K562 (cell line): ENCODE results near the gene BACH1. TPM values are rescaled to one million over a fixed set of nuclear protein-coding genes. Genes with fewer than 3 reads are reported as not detected.
A peak's percentile ranks its signal among the peaks of the same experiment; 100 is the strongest.

Experiments used
- ASH1L ChIP-seq: fragments of 450-650 bp; IDR thresholded peaks from 2 replicates; pipeline ENCODE4 v1.6.1; 2018; ENCODE audit warnings: borderline replicate concordance, mild to moderate bottlenecking, low read depth; ENCODE audit not compliant: partially characterized antibody
- CBX2 ChIP-seq: fragments of 200-600 bp; sonication (generic); IDR thresholded peaks from one replicate; pipeline ENCODE4 v1.6.1; 2012; ENCODE audit warnings: mild to moderate bottlenecking, low read length, inconsistent platforms; ENCODE audit not compliant: insufficient read depth, poor library complexity, severe bottlenecking
- EZH2 ChIP-seq: IDR thresholded peaks from 2 replicates; pipeline ENCODE4 v1.6.1; 2012; ENCODE audit warnings: low read depth, mild to moderate bottlenecking, inconsistent platforms, low read length, borderline replicate concordance
- GATAD2B ChIP-seq: fragments of 450-650 bp; IDR thresholded peaks from 2 replicates; pipeline ENCODE4 v1.6.1; 2017; ENCODE audit warnings: mild to moderate bottlenecking, borderline replicate concordance
- HDGF ChIP-seq: fragments of 450-650 bp; IDR thresholded peaks from 2 replicates; pipeline ENCODE4 v1.6.1; 2016
- HNRNPL ChIP-seq: fragments of 200-400 bp; formaldehyde crosslinking; IDR thresholded peaks from 2 replicates; pipeline ENCODE4 v1.6.1; 2017; ENCODE audit warnings: low read depth, mild to moderate bottlenecking, low read length
- JUN ChIP-seq, 2 experiments: sonication (generic) in 1 of 2; formaldehyde crosslinking in 1 of 2; IDR thresholded peaks; 2 replicates each; pipeline versions ENCODE4 v1.6.1 to v1.8.0; 2012 to 2022; ENCODE audit warnings: borderline replicate concordance in 2 of 2, mild to moderate bottlenecking in 2 of 2, improper control_type of control experiment in 1 of 2, low read depth in 1 of 2, low read length in 1 of 2, missing genetic modification reagents in 1 of 2
- LEF1 ChIP-seq: fragments of 450-650 bp; IDR thresholded peaks from 2 replicates; pipeline ENCODE4 v1.6.1; 2016; ENCODE audit warnings: mild to moderate bottlenecking
- MTA1 ChIP-seq: fragments of 450-650 bp; IDR thresholded peaks from 2 replicates; pipeline ENCODE4 v1.6.1; 2017; ENCODE audit warnings: borderline replicate concordance
- NCOA4 ChIP-seq: fragments of 450-650 bp; IDR thresholded peaks from 2 replicates; pipeline ENCODE4 v1.6.1; 2018; ENCODE audit warnings: mild to moderate bottlenecking; ENCODE audit not compliant: partially characterized antibody
- POLR2AphosphoS5 ChIP-seq: IDR thresholded peaks from 2 replicates; pipeline ENCODE4 v1.6.1; 2011; ENCODE audit warnings: mild to moderate bottlenecking, low read depth, low read length, moderate library complexity; ENCODE audit not compliant: control insufficient read depth, insufficient read depth
- RAD51 ChIP-seq: fragments of 450-650 bp; IDR thresholded peaks from 2 replicates; pipeline ENCODE4 v1.7.1; 2016; ENCODE audit warnings: low read depth, mild to moderate bottlenecking, borderline replicate concordance
- RNF2 ChIP-seq: sonication (generic); IDR thresholded peaks from 2 replicates; pipeline ENCODE4 v1.6.1; 2016
- SMARCA5 ChIP-seq: fragments of 450-650 bp; IDR thresholded peaks from 2 replicates; pipeline ENCODE4 v1.6.1; 2016
- THRAP3 ChIP-seq: fragments of 450-650 bp; IDR thresholded peaks from 2 replicates; pipeline ENCODE4 v1.6.1; 2016; ENCODE audit warnings: mild to moderate bottlenecking, inconsistent platforms, borderline replicate concordance
- ZNF174 ChIP-seq: fragments of 250-450 bp; sonication (Bioruptor Pico); IDR thresholded peaks from 2 replicates; pipeline ENCODE4 v1.4.0; 2020; ENCODE audit warnings: mild to moderate bottlenecking
- polyA plus RNA-seq, 8 experiments: library from polyadenylated mRNA; depleted of rRNA in 4 of 8; stranded (reverse) in 5 of 8; unstranded in 3 of 8; fragments of >200 nt; fragmentation: Nextera tagmentation in 2 of 8; fragmentation: Illumina TruSeq in 1 of 8; extraction: Ambion mirVana in 2 of 8; extraction: Trizol in 1 of 8; gene quantifications; 2 replicates each; pipeline versions ENCODE4 v1.2.1 to v1.2.3, GENCODE V29; 2011 to 2014; ENCODE audit warnings: inconsistent platforms in 1 of 8, missing spikeins in 1 of 8
- total RNA-seq, 7 experiments: library from RNA; depleted of rRNA in 6 of 7; stranded (reverse); fragments of >200 nt in 6 of 7; fragmentation: Illumina TruSeq in 2 of 7; extraction: Trizol in 2 of 7; gene quantifications; 2 replicates each; pipeline versions ENCODE4 v1.2.1 to v1.2.3, GENCODE V29; 2011 to 2021; ENCODE audit warnings: low replicate concordance in 1 of 7
- TF ChIP-seq, protein P1 (sequence below): sonication (generic); formaldehyde crosslinking; IDR thresholded peaks from 2 replicates; pipeline ENCODE4 v1.8.1; 2023; ENCODE audit warnings: mild to moderate bottlenecking, missing genetic modification reagents
- TF ChIP-seq, protein P2 (sequence below): sonication (generic); formaldehyde crosslinking; IDR thresholded peaks from 2 replicates; pipeline ENCODE4 v1.8.0; 2022; ENCODE audit warnings: missing genetic modification reagents, mild to moderate bottlenecking, moderate library complexity, borderline replicate concordance

The BACH1 gene
- total and polyA plus RNA-seq, 9 of the 15 experiments (the other 6 are each of a cell fraction or from before 2014, with no cell fraction given): 10.6 to 58.5 (median 28.6) TPM

GRCh38 chr21:29299046-29299915 is 559 bp downstream of the BACH1 start (continued):
- TF ChIP-seq RAD51: no peak
- TF ChIP-seq EZH2: no peak
- TF ChIP-seq JUN (IDR thresholded peaks at IDR 0.05; ENCODE audit: borderline replicate concordance, low read depth, low read length): no peak
- peak; percentile 86; the same call in 1 of the 2 replicates for TF ChIP-seq JUN (CRISPR knock-in tag; IDR thresholded peaks at IDR 0.05; ENCODE audit: borderline replicate concordance)
- 0 out of 2 replicates have a peak, but pooled peaks have one; percentile 15 for TF ChIP-seq THRAP3
- TF ChIP-seq POLR2AphosphoS5: peak; percentile 32; the same call in 1 of the 2 replicates
- peak; percentile 37; the same call in 1 of the 2 replicates for TF ChIP-seq LEF1
- TF ChIP-seq ASH1L: no peak
- no peak for TF ChIP-seq CBX2
- TF ChIP-seq, protein P1, sequence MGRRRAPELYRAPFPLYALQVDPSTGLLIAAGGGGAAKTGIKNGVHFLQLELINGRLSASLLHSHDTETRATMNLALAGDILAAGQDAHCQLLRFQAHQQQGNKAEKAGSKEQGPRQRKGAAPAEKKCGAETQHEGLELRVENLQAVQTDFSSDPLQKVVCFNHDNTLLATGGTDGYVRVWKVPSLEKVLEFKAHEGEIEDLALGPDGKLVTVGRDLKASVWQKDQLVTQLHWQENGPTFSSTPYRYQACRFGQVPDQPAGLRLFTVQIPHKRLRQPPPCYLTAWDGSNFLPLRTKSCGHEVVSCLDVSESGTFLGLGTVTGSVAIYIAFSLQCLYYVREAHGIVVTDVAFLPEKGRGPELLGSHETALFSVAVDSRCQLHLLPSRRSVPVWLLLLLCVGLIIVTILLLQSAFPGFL (CRISPR knock-in tag): peak; percentile 79; the same call in 1 of the 2 replicates
- TF ChIP-seq NCOA4: no peak
- TF ChIP-seq MTA1: peak; percentile 71
- TF ChIP-seq HNRNPL: 0 out of 2 replicates have a peak, but pooled peaks have one; percentile 7
- 0 out of 2 replicates have a peak, but pooled peaks have one; percentile 20 for TF ChIP-seq SMARCA5
- peak; percentile 46 for TF ChIP-seq GATAD2B
- TF ChIP-seq HDGF: peak; percentile 65; the same call in 1 of the 2 replicates
- TF ChIP-seq, protein P2, sequence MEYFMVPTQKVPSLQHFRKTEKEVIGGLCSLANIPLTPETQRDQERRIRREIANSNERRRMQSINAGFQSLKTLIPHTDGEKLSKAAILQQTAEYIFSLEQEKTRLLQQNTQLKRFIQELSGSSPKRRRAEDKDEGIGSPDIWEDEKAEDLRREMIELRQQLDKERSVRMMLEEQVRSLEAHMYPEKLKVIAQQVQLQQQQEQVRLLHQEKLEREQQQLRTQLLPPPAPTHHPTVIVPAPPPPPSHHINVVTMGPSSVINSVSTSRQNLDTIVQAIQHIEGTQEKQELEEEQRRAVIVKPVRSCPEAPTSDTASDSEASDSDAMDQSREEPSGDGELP: peak; percentile 35; the same call in 1 of the 2 replicates
- 0 out of 2 replicates have a peak, but pooled peaks have one; percentile 4 for TF ChIP-seq RNF2
- no peak for TF ChIP-seq ZNF174 (CRISPR knock-in tag)
